Esophagus muscularis mucosa (tissue), 3 donors: ENCODE data around the gene KRTAP1-4.

Source experiments
- POLR2A ChIP-seq: fragments of 450-650 bp; IDR thresholded peaks from one replicate; pipeline ENCODE4 v1.6.1; 2017; ENCODE audit warnings: antibody characterized with exemption, moderate library complexity, mild to moderate bottlenecking, low read depth
- POLR2AphosphoS5 ChIP-seq, 2 donors: sonication (generic); formaldehyde crosslinking; IDR thresholded peaks; one replicate each; pipeline ENCODE4 v1.6.1; 2017; ENCODE audit warnings: antibody characterized with exemption in 2 of 2
- TF ChIP-seq, protein P1 (sequence below), 3 experiments: fragments of 200-600 bp in 2 of 3; fragments of 450-650 bp in 1 of 3; sonication (generic) in 2 of 3; IDR thresholded peaks; one replicate each; pipeline ENCODE4 v1.5.1; 2017 to 2019; ENCODE audit warnings: antibody characterized with exemption in 3 of 3, mild to moderate bottlenecking in 2 of 3, moderate library complexity in 1 of 3

DNA sequence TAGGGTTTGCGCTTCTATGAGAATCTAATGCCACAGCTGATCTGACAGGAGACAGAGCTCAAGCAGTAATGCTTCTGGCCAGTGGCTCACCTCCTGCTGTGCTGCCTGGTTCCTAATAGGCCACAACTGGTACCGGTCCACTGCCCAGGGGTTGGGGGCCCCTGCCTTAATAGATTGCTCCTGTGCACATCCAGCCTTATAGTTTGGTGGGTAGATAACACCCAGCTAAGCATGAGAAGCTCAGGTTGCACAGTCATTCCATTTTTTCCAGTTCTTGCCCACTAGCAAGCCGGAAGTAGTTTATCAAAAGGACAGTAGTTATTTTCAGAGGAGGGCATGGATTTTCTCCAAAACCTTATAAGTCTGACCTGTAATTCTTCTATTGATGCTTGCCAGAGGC lies 10.6 kb downstream of the KRTAP1-4 start:
- TF ChIP-seq, protein P1, sequence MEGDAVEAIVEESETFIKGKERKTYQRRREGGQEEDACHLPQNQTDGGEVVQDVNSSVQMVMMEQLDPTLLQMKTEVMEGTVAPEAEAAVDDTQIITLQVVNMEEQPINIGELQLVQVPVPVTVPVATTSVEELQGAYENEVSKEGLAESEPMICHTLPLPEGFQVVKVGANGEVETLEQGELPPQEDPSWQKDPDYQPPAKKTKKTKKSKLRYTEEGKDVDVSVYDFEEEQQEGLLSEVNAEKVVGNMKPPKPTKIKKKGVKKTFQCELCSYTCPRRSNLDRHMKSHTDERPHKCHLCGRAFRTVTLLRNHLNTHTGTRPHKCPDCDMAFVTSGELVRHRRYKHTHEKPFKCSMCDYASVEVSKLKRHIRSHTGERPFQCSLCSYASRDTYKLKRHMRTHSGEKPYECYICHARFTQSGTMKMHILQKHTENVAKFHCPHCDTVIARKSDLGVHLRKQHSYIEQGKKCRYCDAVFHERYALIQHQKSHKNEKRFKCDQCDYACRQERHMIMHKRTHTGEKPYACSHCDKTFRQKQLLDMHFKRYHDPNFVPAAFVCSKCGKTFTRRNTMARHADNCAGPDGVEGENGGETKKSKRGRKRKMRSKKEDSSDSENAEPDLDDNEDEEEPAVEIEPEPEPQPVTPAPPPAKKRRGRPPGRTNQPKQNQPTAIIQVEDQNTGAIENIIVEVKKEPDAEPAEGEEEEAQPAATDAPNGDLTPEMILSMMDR (IDR thresholded peaks at IDR 0.05) = no peak
- TF ChIP-seq POLR2A = no peak
- no peak for TF ChIP-seq POLR2AphosphoS5 (IDR thresholded peaks at IDR 0.05)
